ENCODE measurements around the gene ANO2.

Gene ANO2

DNA sequence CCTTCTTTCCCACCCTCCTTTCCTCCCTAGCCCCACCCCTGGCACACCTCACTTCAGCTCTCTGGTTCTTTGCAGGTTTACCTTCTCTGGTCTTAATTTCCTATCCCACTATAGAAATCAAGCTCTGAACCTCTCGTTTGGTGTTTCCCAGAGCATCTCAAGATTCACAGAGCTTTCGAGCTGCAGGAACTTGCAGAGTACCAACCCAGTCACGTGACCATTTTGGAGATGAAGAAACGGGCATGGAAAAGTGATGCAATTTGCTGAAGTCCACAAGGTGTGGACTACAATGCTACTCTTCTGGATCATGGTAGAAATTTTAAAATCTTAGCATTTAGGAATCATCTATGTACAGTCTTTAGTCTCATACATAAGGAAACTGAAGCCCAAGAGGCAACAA, 307.4 kb downstream of the ANO2 start:
- TF ChIP-seq, protein P1, sequence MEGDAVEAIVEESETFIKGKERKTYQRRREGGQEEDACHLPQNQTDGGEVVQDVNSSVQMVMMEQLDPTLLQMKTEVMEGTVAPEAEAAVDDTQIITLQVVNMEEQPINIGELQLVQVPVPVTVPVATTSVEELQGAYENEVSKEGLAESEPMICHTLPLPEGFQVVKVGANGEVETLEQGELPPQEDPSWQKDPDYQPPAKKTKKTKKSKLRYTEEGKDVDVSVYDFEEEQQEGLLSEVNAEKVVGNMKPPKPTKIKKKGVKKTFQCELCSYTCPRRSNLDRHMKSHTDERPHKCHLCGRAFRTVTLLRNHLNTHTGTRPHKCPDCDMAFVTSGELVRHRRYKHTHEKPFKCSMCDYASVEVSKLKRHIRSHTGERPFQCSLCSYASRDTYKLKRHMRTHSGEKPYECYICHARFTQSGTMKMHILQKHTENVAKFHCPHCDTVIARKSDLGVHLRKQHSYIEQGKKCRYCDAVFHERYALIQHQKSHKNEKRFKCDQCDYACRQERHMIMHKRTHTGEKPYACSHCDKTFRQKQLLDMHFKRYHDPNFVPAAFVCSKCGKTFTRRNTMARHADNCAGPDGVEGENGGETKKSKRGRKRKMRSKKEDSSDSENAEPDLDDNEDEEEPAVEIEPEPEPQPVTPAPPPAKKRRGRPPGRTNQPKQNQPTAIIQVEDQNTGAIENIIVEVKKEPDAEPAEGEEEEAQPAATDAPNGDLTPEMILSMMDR (conservative IDR thresholded peaks at IDR 0.05; ENCODE audit: low read length), result no peak

DNA sequence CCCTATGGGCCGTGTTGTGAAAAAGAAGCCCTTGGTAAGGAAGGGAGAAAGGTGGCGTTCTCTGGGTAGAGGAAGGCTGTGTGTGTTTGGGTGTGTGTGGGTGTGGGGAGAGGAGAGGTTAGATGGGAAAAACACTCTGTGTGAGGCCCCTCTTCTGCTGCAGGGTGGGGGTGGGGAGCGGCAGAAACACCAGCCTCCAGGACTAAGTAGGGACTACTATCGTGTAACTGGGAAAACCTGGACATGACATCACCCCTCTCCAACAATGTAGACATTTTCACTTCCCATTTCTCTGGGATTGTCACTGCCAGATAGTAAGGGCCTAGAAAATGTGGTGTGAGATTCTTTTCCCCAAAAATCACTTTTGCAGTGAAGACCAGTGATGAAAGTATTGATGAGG, 308.2 kb downstream of the ANO2 start:
- TF ChIP-seq, protein P1 (conservative IDR thresholded peaks at IDR 0.05; ENCODE audit: low read length), result no peak
- H3K4me3 ChIP-seq (ENCODE audit: low read length), result no peak overlapping the region
- DNase-seq (ENCODE audit: low read depth), result no peak

More for the DNA sequence above, 307.4 kb downstream of the ANO2 start:
- H3K4me3 ChIP-seq (ENCODE audit: low read length), result no peak overlapping the region
- no peak for DNase-seq (ENCODE audit: low read depth)

DNA sequence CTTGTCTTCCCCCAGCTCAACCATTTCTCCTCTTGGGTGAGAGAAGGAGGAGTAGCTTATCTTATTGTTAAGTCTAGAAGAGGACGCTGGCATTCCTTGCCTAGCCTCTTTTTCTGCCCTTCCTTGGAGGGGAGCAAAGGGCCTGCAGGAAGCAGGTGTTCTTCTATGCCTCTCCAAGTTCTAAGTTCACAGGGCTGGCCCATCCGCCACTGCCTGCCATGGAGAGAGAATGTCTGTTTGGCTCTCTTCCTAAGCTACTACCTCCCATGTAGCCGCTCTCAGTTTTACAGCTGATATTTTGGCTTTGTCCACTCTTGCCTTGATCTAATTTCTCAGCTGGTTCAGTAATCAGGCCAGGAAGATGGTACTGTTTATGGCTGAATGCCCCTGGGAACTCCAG, 312.0 kb downstream of the ANO2 start:
- no peak for DNase-seq (ENCODE audit: low read depth)
- TF ChIP-seq, protein P1 (conservative IDR thresholded peaks at IDR 0.05; ENCODE audit: low read length), result no peak
- H3K4me3 ChIP-seq (ENCODE audit: low read length), result no peak overlapping the region

DNA sequence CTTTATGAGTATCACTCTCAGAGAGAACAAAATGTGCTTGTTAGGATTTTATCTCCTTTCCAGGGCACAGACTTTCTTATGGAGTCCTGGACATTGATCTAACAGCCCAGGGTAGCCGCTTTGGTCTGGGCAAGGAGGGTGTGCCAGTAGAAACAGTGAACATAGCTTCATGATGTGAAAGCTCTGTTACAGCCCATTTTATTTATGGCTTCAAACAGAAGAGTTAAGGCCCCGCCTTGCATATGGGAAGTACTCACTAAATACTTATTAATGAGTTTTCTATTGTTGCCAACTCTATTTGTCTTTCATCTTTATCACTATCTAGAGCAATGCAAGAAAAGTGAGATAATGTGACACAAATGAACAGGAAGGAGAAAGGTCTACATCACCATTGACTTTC, 312.6 kb downstream of the ANO2 start:
- TF ChIP-seq, protein P1 (conservative IDR thresholded peaks at IDR 0.05; ENCODE audit: low read length), result no peak
- H3K4me3 ChIP-seq (ENCODE audit: low read length), result no peak overlapping the region
- DNase-seq (ENCODE audit: low read depth), result no peak

DNA sequence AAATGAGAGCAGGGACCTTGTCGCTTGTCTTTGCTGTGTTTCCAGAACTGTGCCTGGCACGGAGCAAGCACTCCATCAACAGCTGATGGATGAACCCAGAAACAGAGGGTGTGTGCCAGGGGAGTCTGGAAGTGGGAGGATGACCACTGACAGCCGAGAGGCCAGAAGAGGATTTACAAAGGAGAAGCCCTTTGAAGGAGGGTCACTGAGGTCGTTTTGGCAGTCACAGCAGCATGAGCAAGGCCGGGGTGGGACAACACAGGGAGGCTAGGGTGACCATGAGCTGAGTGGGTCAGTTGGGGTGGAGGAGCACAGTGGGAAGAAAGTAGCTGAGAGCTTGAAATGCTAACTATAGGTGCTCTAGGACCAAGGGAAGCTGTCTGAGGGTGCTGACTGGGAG, 313.6 kb downstream of the ANO2 start:
- no peak overlapping the region for H3K4me3 ChIP-seq (ENCODE audit: low read length)
- no peak for DNase-seq (ENCODE audit: low read depth)
- TF ChIP-seq, protein P1 (conservative IDR thresholded peaks at IDR 0.05; ENCODE audit: low read length), result no peak

DNA sequence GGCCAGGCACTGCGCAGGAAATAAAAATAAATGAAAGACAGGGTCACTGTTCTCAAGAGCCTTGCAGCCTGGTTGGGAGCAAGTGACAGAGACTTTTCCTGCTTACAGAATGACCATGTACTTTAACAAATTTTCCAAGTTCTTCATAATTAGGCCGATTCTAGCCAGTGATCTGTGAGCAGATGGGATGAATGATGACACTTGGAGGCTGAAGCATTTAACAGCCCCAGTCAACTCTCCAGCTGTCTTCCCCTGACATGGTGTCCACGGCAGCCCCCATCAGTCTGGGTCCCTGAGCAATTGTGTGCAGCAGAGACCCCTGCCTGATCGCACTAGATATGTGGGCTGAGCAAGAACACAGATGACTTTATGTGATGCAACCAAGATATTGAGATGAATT, 314.3 kb downstream of the ANO2 start:
- no peak for DNase-seq (ENCODE audit: low read depth)

DNA sequence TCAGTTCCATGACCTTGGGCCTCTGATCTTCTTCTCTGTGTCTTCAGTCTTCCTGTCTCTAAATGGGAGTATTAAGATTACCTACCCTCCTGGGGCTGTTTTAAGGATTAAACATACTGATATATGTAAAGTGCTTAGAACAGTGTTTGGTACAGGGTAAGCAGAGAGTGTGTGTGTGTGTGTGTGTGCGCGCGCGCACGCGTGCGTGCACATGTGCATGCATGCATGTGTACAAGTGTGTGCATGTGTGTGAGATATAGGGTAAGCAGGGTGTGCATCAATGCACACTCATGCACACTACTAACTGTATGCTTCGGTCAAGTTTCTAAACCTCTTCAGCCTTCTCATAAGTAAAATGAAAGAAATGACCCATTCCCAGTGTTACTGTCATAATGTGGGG, 316.6 kb downstream of the ANO2 start:
- TF ChIP-seq, protein P1 (conservative IDR thresholded peaks at IDR 0.05; ENCODE audit: low read length), result no peak
- no peak for DNase-seq (ENCODE audit: low read depth)
- no peak overlapping the region for H3K4me3 ChIP-seq (ENCODE audit: low read length)

More for the DNA sequence above, 314.3 kb downstream of the ANO2 start:
- TF ChIP-seq, protein P1 (conservative IDR thresholded peaks at IDR 0.05; ENCODE audit: low read length), result no peak
- H3K4me3 ChIP-seq (ENCODE audit: low read length), result no peak overlapping the region
